OCI-M2 (cell line): ENCODE measurements around the gene SH3GL1.
"Not testable (repeated sequence)": the region's sequence is repeated elsewhere in the genome, so short reads cannot be mapped to it uniquely, and the experiment has no call there.

ENCODE experiments used
- DNase-seq: peaks from one replicate; lab custom pipeline; 2025; ENCODE audit not compliant: unreplicated experiment; lab: John Stamatoyannopoulos, UW

The SH3GL1 gene

GRCh38 chr19:4363571-4364304 lies 36.6 kb downstream of the SH3GL1 start:
- DNase-seq, result no peak

DNA sequence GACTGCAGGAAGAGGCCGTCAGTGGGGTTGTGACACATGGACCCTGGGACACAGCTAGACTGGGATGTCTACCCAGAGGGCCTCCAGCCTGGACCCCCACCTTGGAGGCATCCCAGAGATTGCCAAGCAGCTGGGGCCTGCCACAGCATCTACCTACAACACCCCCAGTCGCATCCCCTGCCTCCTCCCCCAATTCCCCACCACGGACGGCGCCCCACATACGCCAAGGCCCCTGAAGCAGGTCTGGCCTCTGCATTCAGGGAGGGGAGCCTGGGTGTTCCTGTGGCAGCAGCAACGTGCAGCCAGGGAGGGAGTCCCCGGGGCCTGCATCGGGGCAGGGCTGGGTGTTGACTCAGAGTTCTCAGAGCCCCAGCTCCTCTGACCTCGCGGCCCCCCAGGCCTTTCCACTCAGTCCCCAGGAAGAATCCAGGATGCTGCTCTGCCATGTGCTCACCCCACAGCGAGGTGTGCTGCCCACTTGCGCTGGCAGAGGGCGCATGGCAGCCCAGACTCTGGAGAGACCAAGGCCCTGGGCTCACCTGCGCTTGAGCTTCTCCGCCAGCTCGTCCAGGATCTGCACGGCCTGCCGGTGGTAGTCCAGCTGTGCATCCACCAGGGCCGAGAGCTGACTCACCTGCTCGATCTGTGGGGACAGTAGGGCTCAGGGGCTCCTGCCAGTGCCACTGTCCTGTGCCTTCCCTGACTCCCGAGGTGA lies 37.4 kb downstream of the SH3GL1 start:
- no peak for DNase-seq

GRCh38 chr19:4362101-4362828 lies 38.1 kb downstream of the SH3GL1 start:
- no peak for DNase-seq

DNA sequence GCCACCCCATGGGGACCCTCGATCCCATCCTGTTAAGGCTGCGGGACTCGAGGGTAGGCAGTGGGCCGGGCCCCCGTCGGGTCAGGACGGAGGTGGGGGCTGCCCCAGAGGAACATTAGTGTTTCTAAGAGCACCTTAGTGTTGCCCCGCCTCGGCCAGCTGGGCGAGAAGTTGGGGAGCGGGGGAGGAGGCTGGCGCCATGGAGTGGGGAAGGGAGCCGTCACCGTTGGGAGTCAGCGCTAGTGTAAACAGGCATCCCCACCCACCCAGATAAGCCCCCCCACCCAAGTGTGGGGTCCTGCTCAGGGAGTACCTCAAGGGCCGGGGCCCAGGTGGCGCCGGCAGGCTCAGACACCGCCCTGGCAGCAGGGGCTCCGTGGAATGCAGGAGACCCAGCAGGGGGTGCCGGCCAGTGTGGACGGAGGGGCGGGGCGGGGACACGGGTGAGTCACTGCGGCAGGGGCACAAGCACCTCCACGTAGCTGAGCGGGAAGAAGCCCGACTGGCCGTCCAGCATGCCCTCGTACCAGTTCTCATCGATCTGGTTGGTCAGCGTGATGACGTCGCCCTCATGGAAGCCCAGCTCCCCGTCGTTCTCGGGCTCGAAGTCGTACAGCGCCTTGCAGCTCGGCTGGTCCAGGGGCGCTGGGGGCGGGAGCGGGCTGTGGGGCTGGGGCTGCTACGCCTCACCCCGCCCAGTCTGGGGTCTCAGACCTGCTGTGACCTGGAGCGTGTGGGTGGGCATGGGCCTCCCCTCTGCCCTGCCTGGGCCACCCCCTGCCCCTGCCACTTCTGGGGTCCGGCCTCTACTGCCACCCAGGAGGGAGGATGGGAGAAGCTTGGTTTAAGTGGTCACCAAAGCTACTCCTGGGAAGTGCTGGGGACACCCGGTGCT lies 38.9 kb downstream of the SH3GL1 start:
- no peak for DNase-seq

DNA sequence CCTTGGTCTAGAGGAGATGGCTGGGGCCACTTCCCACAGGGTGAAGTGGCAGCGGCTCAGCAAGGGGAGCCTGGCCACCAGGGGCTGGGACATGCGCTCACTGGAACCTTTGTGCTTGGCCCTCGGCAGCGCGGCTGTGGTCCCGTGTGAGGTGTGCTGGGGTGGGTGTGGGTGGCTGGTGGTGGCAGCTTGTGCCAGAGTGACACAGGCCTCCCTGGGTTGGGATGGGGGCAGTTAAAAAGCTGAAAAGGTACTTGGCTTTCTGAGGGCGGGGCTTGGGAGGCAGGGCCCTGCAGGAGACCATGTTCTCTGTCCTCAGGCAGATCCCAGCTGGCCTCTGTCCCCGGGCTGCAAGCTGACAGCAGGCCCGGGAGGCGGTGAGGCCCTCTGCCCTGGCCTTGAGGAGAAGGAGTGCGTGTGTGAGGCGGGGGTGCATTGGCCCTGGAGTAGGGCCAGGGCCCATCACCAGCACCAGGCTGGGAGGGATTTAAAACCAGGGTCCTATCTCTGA lies 39.7 kb downstream of the SH3GL1 start:
- DNase-seq, result no peak

GRCh38 chr19:4360081-4360569 lies 40.2 kb downstream of the SH3GL1 start:
- DNase-seq, result no peak

- no peak for DNase-seq
Observed at GRCh38 chr19:4359627-4360000, 40.7 kb downstream of the SH3GL1 start.

GRCh38 chr19:4358709-4359626 lies 41.4 kb downstream of the SH3GL1 start:
- DNase-seq, result no peak

DNA sequence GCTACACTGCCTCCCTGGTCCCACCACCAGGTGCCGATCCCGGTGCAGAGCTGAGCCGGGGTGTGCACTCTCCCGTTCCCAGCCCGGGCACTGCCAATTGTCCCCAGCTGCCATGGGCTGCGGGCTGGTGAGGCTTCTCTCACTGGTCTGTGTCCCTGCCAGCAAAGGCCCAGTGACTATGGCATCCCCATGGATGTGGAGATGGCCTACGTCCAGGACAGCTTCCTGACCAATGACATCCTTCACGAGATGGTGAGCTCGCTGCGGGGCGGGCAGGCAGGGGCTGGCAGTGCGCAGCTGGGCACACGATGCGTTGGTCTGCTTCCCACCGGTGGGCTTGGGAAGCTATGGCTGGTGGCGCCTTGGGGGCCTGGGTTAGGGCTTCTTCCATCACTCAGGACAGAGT lies 42.4 kb downstream of the SH3GL1 start:
- no peak for DNase-seq

DNA sequence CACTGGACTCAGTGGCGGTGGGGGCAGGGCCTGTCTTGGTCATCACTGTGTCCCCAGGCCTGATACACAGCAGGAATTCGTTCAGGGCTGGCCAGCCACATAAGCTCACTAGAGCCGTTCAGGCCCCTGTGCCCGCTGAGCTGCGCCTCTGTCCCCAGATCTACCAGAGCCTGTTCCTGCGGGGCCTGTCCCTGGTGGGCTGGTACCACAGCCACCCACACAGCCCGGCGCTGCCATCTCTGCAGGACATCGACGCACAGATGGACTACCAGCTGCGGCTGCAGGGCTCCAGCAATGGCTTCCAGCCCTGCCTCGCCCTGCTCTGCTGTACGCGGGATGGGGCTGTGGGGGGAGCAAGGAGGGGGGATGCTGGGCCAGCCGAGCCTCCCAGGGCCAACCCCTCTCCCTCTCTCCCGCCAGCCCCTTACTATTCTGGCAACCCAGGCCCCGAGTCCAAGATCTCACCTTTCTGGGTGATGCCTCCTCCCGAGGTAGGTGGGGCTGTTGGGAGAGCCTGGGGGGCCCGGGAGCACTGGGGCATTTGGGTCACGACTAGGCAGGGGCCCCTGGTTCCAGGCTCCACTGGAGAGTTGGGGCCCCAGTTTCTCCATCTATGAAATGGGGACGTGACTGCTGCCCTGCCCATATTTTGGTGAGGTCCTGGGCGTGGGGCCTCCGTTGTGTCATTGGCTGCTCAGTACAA lies 43.1 kb downstream of the SH3GL1 start:
- no peak for DNase-seq

- DNase-seq, result no peak
Observed at GRCh38 chr19:4354897-4355296, 45.5 kb downstream of the SH3GL1 start.

DNA sequence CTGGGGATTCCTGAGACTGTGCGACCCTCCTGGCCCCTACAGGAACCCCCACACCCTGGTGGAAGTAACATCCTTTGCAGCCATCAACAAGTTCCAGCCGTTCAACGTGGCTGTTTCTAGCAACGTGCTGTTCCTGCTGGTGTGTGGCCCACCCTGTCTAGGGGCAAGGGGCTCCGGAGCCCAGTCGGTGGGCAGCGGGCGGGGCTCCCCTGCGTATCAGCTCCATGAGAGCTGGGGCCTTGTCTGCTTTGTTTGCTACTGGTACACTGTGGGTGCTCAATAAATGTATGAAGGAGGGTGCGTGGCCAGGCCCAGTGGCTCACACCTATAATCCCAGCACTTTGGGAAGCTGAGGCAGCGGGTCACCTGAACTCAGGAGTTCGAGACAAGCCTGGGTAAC lies 46.1 kb downstream of the SH3GL1 start:
- DNase-seq, result no peak

- no peak for DNase-seq
Observed at GRCh38 chr19:4352701-4353121, 47.6 kb downstream of the SH3GL1 start.

DNA sequence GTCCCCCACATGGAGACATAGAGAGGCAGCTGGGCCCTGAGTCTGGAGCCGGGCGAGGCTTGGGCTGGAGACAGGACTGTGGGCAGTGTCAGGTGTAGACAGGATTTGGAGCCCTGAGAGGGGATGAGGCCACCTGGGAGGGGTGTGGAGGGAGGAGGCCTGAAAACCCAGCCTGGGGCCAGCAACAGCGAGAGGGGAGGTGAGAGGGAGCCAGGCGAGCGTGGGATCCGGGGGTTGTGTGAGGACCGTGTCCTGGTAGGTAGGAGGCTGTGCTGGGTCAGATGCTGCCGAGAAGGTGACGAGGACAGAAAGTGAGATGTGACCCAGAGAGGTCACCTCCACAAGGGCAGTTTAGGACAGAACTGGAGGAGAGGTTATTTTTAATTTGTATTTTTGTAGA lies 49.6 kb downstream of the SH3GL1 start:
- no peak for DNase-seq

- DNase-seq, result no peak
Observed at GRCh38 chr19:4350111-4350510, 50.2 kb downstream of the SH3GL1 start.

DNA sequence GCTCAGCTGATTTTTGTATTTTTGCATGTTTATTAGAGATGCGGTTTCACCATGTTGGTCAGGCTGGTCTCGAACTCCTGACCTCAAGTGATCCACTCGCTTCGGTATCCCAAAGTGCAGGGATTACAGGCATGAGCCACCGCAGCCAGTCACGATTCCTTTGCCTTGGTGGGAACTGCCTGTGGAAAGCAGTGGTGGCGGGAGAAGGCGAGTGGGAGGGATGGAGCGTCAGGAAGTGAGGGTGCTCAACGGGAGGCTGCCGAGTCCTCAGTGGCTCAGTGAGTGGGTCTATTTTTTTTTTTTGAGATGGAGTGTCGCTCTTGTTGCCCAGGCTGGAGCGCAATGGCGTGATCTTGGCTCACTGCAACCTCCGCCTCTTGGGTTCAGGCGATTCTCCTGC lies 51.1 kb downstream of the SH3GL1 start:
- DNase-seq, result not testable (repeated sequence)

DNA sequence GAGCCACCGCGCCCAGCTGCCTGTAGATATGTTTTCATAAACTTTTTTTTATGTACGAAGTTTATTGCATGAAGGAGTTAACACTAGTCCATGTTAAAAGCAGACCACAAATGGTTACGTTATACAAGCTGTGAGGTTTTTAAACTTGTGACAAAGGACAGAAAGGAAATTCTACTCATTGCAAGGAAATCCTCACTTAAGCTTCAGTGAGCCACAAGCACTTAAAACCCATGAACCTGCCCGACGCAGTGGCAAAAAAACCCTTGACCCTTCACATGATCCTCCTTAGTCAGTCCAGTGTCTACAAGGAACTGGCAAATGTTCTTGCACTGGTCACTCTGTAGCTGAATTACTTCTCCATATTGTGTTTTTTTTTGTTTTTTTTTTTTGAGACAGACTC lies 52.8 kb downstream of the SH3GL1 start:
- DNase-seq, result no peak

- DNase-seq, result no peak
Observed at GRCh38 chr19:4346020-4346383, 54.3 kb downstream of the SH3GL1 start.
